NCI-H524 (cell line): ENCODE measurements around the gene FOLR1.
"Not testable (repeated sequence)": the region's sequence is repeated elsewhere in the genome, so short reads cannot be mapped to it uniquely, and the experiment has no call there.

Source experiments
- DNase-seq, 2 experiments: peaks; one replicate each; lab custom pipeline; 2025; lab: John Stamatoyannopoulos, UW

Gene FOLR1

GRCh38 chr11:72191961-72192381 lies at the start of gene FOLR1:
FOLR1 (plus strand) TSS chr11:72192140; CDS start chr11:72192174, 34 bp downstream.
- DNase-seq, result no peak

GRCh38 chr11:72142543-72142942 lies 49.4 kb upstream of the FOLR1 start:
- DNase-seq, result not testable (repeated sequence)

- DNase-seq, result no peak
Measured at GRCh38 chr11:72144807-72145565, 47.0 kb upstream of the FOLR1 start.

- no peak for DNase-seq
Measured at GRCh38 chr11:72146625-72147024, 45.3 kb upstream of the FOLR1 start.

GRCh38 chr11:72150882-72151281 lies 41.1 kb upstream of the FOLR1 start:
- DNase-seq, result no peak

GRCh38 chr11:72153874-72154273 lies 38.1 kb upstream of the FOLR1 start:
- not testable (repeated sequence) for DNase-seq

GRCh38 chr11:72154816-72155215 lies 37.1 kb upstream of the FOLR1 start:
- no peak for DNase-seq

- DNase-seq, result no peak
Measured at GRCh38 chr11:72155751-72156150, 36.2 kb upstream of the FOLR1 start.

GRCh38 chr11:72157131-72157530 lies 34.8 kb upstream of the FOLR1 start:
- no peak for DNase-seq

- no peak for DNase-seq
Measured at GRCh38 chr11:72160319-72160718, 31.6 kb upstream of the FOLR1 start.

- no peak for DNase-seq
Measured at GRCh38 chr11:72162891-72163492, 28.9 kb upstream of the FOLR1 start.

- not testable (repeated sequence) for DNase-seq
Measured at GRCh38 chr11:72164187-72164586, 27.8 kb upstream of the FOLR1 start.

GRCh38 chr11:72169046-72169555 lies 22.8 kb upstream of the FOLR1 start:
- not testable (repeated sequence) for DNase-seq

- not testable (repeated sequence) for DNase-seq
Measured at GRCh38 chr11:72169754-72170153, 22.2 kb upstream of the FOLR1 start.

GRCh38 chr11:72172043-72172442 lies 19.9 kb upstream of the FOLR1 start:
- not testable (repeated sequence) for DNase-seq

GRCh38 chr11:72173291-72173690 lies 18.6 kb upstream of the FOLR1 start:
- DNase-seq, result no peak

GRCh38 chr11:72174302-72175070 lies 17.5 kb upstream of the FOLR1 start:
- no peak for DNase-seq

- DNase-seq, result no peak
Measured at GRCh38 chr11:72177656-72178055, 14.3 kb upstream of the FOLR1 start.

- no peak for DNase-seq
Measured at GRCh38 chr11:72179049-72179803, 12.7 kb upstream of the FOLR1 start.

GRCh38 chr11:72179804-72180396 lies 12.0 kb upstream of the FOLR1 start:
- DNase-seq, result no peak

GRCh38 chr11:72180892-72181552 lies 10.9 kb upstream of the FOLR1 start:
- not testable (repeated sequence) for DNase-seq
